HG03108 (cell line): ENCODE data around the gene SLC12A2.

ENCODE experiments used
- ATAC-seq: cut with Tn5 transposase; IDR thresholded peaks from one replicate; pipeline ENCODE4 v1.9.1; 2021; ENCODE audit warnings: moderate library complexity; ENCODE audit not compliant: unreplicated experiment

The SLC12A2 gene

DNA sequence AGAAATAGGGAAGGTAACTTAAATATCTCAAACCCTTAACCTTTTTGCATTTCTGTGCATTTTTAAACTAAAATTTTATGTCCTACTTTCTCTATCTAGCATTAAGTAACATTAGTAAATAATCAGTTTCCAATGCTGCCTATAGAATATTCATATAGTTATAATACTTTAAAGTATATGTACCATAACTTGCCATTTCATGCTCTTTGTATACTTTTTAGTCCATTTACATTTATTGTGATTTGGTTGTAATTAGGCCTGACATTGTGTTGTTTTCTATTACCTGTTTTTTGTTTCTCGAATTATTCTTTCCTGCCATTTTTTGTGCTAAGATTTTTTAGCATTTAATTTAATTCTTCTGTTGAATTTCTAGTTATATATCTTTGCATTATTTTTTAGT lies 13.7 kb downstream of the SLC12A2 start:
- ATAC-seq = no peak

DNA sequence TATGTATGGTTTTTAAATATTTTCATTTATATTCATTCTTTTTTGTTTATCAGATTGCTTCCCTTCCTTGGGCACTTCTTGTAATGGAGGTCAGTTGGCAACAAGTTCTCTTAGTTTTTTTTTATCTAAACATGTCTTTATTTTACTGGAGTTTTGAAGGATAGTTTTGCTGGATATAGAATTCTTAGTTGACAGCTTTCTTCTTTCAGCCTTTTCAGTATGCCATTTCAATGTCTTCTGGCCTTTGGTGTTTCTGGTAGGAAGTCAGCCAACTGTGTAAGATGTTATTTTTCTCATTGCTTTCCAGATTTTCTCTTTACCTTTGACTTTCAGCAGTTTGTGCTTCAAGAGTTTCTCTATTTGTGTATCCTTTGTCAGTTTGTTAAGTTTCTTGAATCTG lies 14.2 kb downstream of the SLC12A2 start:
- ATAC-seq = no peak

DNA sequence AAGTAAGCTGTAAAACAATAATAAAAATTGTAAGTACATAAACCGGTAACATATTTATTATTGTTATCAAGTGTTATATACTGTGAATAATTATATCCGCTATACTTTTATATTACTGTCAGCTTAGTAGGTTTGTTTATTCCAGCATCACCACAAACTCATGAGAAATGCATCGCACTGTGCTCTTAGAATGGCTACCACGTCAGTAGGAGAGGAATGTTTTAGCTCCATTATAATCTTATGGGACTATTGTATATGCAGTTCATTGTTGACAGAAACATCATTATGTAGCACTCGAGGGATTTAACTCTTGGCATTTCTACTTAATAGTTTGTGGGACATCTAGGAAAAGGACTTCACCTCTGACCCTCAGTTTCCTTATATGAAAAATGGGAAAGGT lies 16.4 kb downstream of the SLC12A2 start:
- no peak for ATAC-seq

DNA sequence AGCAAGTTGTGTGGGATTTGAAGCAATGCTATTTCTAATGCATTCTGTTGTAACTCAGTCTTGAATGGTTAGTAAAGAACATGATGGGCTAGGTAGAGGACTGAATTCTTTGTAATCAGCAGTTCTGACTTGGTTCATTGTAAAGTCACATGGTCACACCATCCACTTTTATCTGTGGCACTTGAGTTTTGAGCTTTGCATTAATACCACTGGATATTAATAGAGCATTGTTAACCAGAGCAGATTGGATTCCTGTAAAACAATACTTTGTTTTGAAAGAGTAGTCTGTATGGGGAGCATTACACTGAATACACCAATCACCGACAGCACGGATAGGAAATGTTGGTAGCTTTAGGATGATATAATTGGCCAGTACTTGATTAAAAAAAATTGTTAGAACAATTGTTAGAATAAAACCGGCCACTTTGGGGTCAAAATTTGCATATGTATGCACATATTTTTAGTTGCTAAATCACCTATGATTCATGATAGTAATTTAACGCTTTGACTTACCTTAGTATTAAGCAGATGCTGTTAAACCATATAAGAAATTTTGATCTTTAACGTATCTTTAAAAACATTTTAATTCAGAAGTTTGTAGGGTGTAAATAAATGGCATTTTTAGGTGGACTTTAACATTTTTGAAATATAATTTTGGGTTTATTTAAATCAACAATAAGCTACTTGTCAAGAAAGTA lies 17.4 kb downstream of the SLC12A2 start:
- ATAC-seq = no peak

GRCh38 chr5:128101676-128102075 lies 18.1 kb downstream of the SLC12A2 start:
- no peak for ATAC-seq

GRCh38 chr5:128105203-128105602 lies 21.6 kb downstream of the SLC12A2 start:
- no peak for ATAC-seq

GRCh38 chr5:128109138-128109537 lies 25.6 kb downstream of the SLC12A2 start:
- ATAC-seq = no peak

- ATAC-seq = no peak
Observed at GRCh38 chr5:128109766-128110165, 26.2 kb downstream of the SLC12A2 start.

DNA sequence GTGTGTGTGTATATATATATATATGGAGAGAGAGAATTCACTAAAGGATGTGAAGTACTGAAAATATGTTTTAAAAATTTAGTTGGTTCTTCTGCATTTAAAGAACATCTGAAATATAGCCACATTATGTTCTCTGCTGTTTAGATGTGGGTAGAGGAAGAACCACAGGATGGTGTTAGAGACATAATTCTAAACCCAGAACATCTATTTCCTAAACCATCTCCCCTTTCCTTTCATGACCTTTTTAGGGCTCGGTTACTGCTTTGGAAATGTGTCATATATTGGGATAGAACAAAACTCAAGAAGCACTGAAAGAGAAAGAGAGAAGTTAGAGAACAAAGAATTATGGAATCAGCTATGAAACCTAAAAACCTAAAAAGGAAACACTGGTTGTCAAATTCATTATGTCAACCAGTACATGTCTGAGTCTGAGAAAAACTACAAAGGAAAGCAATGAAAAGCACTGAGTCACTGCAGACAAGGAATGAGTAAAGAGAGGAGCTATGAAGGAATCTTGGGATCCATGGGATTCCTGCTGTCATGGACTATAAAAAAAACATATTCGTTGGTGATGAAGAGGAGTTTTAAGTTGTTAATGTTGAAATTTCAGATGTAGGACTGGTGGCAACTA lies 28.4 kb downstream of the SLC12A2 start:
- ATAC-seq = no peak

DNA sequence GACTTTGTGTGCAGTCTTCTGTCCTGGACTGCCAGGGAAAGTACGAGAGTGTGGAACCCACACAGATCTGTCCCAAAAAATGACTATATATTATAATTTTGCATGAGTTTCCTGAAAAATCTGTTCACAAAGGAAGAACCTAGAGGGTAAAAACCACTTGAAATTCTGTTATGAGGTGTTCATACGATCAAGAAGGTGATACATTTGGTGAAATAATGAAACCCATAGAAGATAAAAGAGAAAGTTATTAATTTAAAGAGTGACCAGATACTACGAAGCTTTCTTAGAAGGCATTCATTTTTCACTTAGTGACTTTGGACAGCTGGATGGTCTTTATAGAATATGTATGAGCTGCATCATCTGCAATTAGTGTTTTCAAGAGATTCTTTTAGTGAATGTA lies 32.9 kb downstream of the SLC12A2 start:
- no peak for ATAC-seq

DNA sequence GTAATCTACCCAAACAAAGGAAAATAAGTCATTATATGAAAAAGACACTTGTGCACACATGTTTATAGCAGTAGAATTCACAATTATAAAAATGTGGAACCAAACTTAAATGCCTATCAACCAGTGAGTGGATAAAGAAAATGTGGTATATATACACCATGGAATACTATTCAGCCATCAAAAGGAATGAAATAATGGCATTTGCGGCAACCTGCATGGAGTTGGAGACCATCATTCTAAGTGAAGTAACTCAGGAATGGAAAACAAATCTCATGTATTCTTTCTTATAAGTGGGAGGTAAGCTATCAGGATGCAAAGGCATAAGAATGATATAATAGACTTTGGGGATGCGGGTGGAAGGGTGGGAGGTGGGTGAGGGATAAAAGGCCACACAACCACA lies 34.6 kb downstream of the SLC12A2 start:
- no peak for ATAC-seq

- ATAC-seq = no peak
Observed at GRCh38 chr5:128121651-128122050, 38.1 kb downstream of the SLC12A2 start.

DNA sequence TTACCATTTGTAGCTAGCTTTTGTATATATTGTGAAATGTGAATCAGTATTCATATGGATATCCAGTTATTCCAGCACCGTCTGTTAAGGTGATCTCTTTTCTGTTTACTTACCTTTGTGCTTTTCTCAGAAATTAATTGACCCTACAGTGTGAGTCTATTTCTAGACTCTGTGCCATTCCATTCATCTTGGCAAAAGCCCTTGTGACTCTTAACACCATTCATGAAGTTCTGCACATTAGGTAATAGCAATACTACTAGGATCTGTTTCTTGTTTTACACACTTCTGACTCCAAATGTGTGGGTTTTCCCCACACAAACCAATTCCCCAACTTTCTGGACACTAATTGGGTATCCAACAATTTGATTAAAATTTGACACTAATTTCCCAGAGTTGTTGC lies 40.4 kb downstream of the SLC12A2 start:
- ATAC-seq = no peak

DNA sequence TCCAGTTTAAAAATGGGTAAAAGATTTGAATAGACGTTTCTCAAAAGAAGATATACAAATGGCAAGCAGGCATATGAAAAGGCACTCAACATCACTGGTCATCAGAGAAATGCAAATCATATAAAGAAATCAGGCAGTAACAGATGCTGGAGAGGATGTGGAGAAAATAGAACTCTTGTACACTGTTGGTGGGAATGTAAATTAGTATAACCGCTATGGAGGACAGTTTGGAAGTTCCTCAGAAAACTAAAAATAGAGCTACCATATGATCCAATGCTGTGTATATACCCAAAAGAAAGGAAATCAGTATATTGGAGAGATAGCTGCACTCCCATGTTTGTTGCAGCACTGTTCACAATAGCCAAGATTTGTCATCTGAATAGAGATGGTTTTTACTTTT lies 42.7 kb downstream of the SLC12A2 start:
- ATAC-seq = no peak

DNA sequence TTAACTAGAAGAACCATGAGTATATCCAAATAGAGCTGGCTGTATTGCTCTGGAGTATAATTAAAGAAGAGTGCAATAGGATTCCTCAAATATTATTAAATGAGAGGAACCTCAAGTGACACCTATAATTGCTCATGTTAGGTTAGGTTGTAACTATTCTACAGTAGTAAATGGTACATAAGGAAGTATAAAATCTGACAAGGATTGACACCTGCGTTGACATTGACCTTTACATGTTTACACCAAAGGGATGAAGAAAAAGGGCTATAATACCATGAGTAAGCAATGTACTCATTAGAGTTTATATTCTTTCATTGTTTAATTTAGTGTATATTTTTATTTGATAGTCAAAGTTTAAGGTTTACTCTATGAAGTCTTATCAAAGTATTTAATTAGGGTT lies 48.9 kb downstream of the SLC12A2 start:
- no peak for ATAC-seq

- no peak for ATAC-seq
Observed at GRCh38 chr5:128135286-128135685, 51.7 kb downstream of the SLC12A2 start.

DNA sequence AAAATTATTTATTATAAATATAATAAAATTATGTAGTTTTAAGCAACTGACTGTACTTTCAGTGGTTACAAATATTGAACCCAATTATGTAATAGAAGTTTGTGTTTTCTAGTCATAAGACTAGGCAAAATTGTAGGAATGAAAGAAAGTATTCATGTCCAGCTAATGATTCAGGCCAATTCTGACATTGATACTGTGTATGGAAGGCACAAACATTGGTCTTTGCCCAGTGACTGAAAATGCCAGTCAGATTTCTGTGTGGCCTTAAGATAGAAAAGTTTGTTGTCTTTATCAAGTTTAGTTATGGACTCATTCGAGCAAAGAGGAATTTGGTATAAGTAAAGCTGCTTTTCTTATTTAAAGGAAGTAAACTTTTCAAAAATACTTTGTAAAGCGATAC lies 60.3 kb downstream of the SLC12A2 start:
- ATAC-seq = no peak

- ATAC-seq = no peak
Observed at GRCh38 chr5:128144491-128144890, 60.9 kb downstream of the SLC12A2 start.

GRCh38 chr5:128146671-128147070 lies 63.1 kb downstream of the SLC12A2 start:
- ATAC-seq = no peak

GRCh38 chr5:128154943-128155342 lies 71.4 kb downstream of the SLC12A2 start:
- no peak for ATAC-seq

DNA sequence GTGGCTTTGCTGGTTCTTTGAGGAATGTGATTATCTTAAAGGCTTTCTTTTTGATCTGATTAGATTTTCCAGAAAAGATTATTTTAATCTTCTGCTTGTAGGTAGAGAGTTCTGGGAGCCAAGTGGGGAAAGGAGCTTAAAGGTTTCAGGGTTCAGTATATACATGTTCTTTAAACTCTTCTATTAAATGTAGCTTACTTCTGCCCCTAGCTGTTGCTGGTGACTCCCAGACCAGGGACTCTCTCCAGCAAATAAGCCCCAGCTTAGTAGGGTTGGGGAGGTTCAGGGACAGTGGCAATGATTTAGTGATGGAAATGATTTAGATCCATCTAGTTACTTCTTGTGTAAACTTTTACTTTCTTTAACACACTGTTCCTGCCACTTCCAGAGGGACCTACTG lies 72.2 kb downstream of the SLC12A2 start:
- ATAC-seq = no peak

- no peak for ATAC-seq
Observed at GRCh38 chr5:128156521-128156920, 73.0 kb downstream of the SLC12A2 start.

DNA sequence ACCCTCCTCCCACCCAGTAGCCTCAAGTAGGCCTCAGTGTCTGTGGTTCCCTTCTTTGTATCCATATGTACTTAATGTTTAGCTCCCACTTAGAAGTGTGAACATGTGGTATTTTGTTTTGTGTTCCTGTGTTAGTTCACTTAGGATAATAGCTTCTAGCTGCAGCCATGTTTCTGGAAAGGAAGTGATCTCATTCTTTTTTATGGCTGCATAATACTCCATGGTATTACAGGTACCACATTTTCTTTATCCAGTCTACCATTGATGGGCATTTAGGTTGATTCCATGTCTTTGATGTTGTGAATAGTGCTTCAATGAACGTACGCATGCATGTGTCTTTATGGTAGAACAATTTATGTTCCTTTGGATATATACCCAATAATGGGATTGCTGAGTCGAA lies 74.8 kb downstream of the SLC12A2 start:
- ATAC-seq = no peak
